Measurements from ENCODE around the gene IL21R. TPM values are rescaled to one million over a fixed set of nuclear protein-coding genes. Genes with fewer than 3 reads are reported as not detected.

The IL21R gene
- total and polyA plus RNA-seq, 9 of the 15 experiments (the other 6 are each of a cell fraction or from before 2014, with no cell fraction given) = 0.04 to 0.34 (median 0.18) TPM; not detected in 1

DNA sequence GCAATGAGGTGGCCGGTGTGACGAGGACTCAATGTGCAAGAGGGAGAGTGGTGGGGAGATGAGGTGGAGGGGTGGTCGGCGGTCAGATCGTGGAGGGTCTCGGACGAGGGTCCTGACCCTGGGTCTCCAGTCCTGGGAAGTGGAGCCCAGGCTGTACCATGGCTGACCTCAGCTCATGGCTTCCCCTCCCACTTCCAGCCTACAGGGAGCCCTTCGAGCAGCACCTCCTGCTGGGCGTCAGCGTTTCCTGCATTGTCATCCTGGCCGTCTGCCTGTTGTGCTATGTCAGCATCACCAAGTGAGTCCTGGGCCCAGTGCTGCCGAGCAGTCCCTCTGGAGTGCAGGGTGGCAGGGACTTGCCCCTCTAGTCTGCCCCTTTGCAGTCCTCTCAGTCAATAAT, 46.4 kb upstream of the IL21R start (continued):
- TF ChIP-seq, protein P1, sequence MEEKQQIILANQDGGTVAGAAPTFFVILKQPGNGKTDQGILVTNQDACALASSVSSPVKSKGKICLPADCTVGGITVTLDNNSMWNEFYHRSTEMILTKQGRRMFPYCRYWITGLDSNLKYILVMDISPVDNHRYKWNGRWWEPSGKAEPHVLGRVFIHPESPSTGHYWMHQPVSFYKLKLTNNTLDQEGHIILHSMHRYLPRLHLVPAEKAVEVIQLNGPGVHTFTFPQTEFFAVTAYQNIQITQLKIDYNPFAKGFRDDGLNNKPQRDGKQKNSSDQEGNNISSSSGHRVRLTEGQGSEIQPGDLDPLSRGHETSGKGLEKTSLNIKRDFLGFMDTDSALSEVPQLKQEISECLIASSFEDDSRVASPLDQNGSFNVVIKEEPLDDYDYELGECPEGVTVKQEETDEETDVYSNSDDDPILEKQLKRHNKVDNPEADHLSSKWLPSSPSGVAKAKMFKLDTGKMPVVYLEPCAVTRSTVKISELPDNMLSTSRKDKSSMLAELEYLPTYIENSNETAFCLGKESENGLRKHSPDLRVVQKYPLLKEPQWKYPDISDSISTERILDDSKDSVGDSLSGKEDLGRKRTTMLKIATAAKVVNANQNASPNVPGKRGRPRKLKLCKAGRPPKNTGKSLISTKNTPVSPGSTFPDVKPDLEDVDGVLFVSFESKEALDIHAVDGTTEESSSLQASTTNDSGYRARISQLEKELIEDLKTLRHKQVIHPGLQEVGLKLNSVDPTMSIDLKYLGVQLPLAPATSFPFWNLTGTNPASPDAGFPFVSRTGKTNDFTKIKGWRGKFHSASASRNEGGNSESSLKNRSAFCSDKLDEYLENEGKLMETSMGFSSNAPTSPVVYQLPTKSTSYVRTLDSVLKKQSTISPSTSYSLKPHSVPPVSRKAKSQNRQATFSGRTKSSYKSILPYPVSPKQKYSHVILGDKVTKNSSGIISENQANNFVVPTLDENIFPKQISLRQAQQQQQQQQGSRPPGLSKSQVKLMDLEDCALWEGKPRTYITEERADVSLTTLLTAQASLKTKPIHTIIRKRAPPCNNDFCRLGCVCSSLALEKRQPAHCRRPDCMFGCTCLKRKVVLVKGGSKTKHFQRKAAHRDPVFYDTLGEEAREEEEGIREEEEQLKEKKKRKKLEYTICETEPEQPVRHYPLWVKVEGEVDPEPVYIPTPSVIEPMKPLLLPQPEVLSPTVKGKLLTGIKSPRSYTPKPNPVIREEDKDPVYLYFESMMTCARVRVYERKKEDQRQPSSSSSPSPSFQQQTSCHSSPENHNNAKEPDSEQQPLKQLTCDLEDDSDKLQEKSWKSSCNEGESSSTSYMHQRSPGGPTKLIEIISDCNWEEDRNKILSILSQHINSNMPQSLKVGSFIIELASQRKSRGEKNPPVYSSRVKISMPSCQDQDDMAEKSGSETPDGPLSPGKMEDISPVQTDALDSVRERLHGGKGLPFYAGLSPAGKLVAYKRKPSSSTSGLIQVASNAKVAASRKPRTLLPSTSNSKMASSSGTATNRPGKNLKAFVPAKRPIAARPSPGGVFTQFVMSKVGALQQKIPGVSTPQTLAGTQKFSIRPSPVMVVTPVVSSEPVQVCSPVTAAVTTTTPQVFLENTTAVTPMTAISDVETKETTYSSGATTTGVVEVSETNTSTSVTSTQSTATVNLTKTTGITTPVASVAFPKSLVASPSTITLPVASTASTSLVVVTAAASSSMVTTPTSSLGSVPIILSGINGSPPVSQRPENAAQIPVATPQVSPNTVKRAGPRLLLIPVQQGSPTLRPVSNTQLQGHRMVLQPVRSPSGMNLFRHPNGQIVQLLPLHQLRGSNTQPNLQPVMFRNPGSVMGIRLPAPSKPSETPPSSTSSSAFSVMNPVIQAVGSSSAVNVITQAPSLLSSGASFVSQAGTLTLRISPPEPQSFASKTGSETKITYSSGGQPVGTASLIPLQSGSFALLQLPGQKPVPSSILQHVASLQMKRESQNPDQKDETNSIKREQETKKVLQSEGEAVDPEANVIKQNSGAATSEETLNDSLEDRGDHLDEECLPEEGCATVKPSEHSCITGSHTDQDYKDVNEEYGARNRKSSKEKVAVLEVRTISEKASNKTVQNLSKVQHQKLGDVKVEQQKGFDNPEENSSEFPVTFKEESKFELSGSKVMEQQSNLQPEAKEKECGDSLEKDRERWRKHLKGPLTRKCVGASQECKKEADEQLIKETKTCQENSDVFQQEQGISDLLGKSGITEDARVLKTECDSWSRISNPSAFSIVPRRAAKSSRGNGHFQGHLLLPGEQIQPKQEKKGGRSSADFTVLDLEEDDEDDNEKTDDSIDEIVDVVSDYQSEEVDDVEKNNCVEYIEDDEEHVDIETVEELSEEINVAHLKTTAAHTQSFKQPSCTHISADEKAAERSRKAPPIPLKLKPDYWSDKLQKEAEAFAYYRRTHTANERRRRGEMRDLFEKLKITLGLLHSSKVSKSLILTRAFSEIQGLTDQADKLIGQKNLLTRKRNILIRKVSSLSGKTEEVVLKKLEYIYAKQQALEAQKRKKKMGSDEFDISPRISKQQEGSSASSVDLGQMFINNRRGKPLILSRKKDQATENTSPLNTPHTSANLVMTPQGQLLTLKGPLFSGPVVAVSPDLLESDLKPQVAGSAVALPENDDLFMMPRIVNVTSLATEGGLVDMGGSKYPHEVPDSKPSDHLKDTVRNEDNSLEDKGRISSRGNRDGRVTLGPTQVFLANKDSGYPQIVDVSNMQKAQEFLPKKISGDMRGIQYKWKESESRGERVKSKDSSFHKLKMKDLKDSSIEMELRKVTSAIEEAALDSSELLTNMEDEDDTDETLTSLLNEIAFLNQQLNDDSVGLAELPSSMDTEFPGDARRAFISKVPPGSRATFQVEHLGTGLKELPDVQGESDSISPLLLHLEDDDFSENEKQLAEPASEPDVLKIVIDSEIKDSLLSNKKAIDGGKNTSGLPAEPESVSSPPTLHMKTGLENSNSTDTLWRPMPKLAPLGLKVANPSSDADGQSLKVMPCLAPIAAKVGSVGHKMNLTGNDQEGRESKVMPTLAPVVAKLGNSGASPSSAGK (IDR thresholded peaks at IDR 0.05) = no peak
- TF ChIP-seq SLC30A9 (CRISPR knock-in tag; IDR thresholded peaks at IDR 0.05) (no peak), THAP12 (CRISPR knock-in tag; IDR thresholded peaks at IDR 0.05) (no peak), HDAC3 (IDR thresholded peaks at IDR 0.05; ENCODE audit: borderline replicate concordance, partially characterized antibody) (no peak), SMC3 (conservative IDR thresholded peaks at IDR 0.05; ENCODE audit: insufficient read depth, low read depth, low read length) (0 out of 2 replicates have a peak, but pooled peaks have one; percentile 7), ATF7 (IDR thresholded peaks at IDR 0.05) (no peak), CLOCK (CRISPR knock-in tag; IDR thresholded peaks at IDR 0.05; ENCODE audit: borderline replicate concordance) (no peak), MAFF (IDR thresholded peaks at IDR 0.05; ENCODE audit: low read length) (peak; percentile 62), SIN3A (IDR thresholded peaks at IDR 0.05; ENCODE audit: borderline replicate concordance in 2 of 2, control insufficient read depth in 1 of 2, low read depth in 2 of 2, low read length in 2 of 2) (no peak), ZNF584 (CRISPR knock-in tag; IDR thresholded peaks at IDR 0.05; ENCODE audit: low read depth) (no peak), TSC22D4 (tag; IDR thresholded peaks at IDR 0.05) (no peak)
